ENCODE results near the gene RAPGEF6.

The RAPGEF6 gene

DNA sequence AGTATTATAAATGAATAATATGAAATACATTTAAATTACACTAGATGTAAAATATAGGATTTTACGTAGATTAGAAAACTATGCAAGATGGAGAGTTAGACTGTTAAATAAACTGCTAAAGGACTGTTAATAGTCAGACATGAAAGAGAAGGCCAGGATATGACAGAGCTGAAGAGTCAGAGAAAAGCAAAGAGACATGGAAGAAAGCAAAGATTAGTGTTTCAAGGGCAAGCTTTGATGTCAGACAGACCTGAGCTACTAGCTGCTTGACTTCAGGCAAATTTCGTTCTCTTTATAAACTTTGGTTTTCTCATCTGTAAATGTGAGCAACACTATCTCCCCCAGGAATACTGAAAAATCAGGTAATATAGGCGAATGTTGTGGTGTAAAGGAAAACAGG is 161.3 kb downstream of the RAPGEF6 start:
- DNase-seq (ENCODE audit: low spot score) = no peak
- TF ChIP-seq, protein P1, sequence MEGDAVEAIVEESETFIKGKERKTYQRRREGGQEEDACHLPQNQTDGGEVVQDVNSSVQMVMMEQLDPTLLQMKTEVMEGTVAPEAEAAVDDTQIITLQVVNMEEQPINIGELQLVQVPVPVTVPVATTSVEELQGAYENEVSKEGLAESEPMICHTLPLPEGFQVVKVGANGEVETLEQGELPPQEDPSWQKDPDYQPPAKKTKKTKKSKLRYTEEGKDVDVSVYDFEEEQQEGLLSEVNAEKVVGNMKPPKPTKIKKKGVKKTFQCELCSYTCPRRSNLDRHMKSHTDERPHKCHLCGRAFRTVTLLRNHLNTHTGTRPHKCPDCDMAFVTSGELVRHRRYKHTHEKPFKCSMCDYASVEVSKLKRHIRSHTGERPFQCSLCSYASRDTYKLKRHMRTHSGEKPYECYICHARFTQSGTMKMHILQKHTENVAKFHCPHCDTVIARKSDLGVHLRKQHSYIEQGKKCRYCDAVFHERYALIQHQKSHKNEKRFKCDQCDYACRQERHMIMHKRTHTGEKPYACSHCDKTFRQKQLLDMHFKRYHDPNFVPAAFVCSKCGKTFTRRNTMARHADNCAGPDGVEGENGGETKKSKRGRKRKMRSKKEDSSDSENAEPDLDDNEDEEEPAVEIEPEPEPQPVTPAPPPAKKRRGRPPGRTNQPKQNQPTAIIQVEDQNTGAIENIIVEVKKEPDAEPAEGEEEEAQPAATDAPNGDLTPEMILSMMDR (IDR thresholded peaks at IDR 0.05; ENCODE audit: extremely low read depth, missing control alignments) = no peak

DNA sequence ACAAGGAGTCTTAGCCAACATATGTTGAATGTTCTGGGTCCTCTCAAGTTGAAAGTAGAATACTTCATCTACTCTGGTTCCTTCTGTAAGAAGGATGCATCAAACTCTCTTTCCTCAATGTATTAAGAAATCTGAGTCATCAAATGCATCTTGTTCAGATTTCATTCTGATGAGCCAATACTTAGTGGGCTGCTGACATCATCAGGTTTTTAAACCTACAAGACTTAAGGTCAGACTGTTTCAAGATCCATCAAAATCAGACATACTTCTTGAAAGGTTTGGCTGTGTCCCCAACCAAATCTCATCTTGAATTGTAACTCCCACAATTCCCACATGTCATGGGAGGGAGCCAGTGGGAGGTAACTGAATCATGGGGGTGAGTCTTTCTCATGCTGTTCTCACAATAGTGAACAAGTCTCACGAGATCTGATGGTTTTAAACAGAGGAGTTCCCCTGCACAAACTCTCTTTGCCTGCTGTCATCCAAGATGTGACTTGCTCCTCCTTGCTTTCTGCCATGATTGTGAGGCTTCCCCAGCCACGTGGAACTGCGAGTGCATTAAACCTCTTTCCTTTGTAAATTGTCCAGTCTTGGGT is 168.8 kb downstream of the RAPGEF6 start:
- TF ChIP-seq, protein P1 (IDR thresholded peaks at IDR 0.05; ENCODE audit: extremely low read depth, missing control alignments) = no peak
- no peak for DNase-seq (ENCODE audit: low spot score)

DNA sequence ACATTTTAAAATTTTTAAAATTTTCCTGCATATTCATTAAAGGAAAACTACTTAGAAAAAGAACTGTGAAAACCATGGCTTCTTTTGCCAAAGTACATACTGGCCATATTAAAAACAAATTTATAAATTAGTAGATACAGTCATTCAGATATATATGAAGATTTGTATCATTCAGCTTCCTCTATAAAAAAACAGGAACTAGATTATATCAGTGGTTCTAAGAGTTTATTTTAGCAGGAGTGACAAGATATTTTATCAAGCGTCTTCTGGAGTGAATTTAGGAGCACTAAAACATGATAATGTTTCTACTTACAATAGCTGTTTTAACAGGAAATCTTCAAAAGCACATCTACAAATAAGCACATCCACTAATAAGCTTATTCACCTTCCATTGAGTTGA is 171.4 kb downstream of the RAPGEF6 start:
- no peak for DNase-seq (ENCODE audit: low spot score)
- TF ChIP-seq, protein P1 (IDR thresholded peaks at IDR 0.05; ENCODE audit: extremely low read depth, missing control alignments) = no peak

DNA sequence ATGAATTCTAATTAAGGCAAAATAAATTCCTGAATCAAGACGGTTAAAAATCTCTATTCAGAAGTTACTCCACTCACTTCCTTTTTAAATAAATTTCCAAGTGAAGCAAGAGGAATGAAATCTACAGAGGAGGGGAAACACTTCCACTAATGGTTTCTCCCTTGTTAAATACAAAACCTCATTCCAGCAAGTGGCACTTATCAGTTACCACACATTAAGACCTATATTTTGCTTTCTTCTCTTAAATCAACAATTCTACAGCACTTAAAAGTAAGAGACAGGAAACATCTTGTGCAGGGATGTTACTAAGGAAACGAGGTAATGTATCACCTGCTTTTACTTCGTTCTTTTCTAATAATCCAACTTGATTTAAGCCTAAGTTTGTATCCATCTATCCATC is 172.6 kb downstream of the RAPGEF6 start:
- TF ChIP-seq, protein P1 (IDR thresholded peaks at IDR 0.05; ENCODE audit: extremely low read depth, missing control alignments) = no peak
- DNase-seq (ENCODE audit: low spot score) = no peak

DNA sequence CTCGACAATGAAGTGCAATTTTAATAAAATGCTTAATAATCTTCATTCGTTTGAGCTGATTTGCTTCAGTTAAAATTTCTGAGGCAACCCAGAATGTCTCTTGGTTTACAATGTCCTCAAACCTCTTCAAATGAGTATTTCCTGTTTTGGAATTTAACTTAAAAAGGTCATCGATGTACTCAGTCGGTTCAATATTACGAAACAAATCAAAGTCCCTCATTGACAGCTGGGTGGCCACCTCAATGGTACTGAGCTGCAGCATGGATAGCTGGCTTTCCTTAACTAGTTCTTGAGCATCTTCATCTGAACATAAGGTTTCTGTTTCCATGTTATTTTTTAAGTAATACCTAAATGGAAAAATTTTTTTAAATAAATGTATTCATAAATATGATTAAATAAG is 173.3 kb downstream of the RAPGEF6 start:
- TF ChIP-seq, protein P1 (IDR thresholded peaks at IDR 0.05; ENCODE audit: extremely low read depth, missing control alignments) = no peak
- DNase-seq (ENCODE audit: low spot score) = no peak

DNA sequence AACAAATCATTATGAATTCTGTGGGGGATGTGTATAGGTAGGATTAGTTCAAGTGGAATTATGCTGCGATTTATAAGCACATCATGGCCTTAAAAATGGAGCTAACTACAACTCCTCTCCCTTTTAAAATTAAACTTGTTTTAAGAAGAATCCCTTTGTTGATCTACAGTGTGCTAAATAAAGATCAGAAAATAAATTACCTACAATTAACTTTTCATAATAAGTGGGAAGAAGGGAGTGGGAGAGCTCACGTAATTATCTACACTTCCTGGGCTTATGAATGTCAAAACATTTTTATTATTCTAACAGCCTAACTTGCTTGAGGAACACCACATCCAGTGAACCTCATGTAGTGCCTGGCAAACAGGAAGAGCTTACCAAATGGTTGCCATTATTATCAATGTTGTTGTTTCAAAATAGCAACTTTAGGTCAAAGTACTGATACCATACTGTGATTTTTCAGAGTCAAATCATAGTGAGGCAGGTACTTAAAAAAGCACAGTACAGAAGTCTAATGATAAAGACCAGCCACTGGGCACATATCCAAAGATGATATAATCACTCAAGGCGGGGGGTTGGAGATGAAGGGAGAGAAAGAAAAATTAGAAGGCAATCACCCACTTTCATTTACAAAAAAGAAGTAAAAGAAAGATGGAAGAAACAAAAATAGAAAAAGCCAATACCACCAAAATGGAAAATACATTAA is 174.0 kb downstream of the RAPGEF6 start:
- DNase-seq (ENCODE audit: low spot score) = no peak

DNA sequence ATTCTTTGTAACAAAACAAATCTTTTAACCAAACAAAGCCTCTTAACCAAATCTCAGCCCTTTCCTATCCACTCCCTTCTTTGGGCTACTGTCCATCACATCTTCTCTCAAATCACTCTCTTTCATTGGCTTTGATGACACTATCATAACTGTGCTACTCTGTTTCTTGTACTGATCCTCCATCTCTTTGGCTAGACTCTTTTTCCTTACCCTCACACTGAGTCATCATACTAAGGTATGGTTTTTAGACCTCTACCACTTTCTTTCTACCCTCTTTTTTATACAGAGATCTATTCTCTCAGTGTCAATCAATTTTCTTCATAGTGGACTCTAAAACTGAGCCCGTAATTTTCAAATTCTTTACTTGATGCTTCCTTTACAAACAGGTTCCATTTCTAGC is 174.9 kb downstream of the RAPGEF6 start:
- DNase-seq (ENCODE audit: low spot score) = no peak
- TF ChIP-seq, protein P1 (IDR thresholded peaks at IDR 0.05; ENCODE audit: extremely low read depth, missing control alignments) = no peak

More for the DNA sequence above, 174.0 kb downstream of the RAPGEF6 start:
- TF ChIP-seq, protein P1 (IDR thresholded peaks at IDR 0.05; ENCODE audit: extremely low read depth, missing control alignments) = no peak

Measured in GM20000 (cell line).